ENCODE results near the gene GRB2.

DNA sequence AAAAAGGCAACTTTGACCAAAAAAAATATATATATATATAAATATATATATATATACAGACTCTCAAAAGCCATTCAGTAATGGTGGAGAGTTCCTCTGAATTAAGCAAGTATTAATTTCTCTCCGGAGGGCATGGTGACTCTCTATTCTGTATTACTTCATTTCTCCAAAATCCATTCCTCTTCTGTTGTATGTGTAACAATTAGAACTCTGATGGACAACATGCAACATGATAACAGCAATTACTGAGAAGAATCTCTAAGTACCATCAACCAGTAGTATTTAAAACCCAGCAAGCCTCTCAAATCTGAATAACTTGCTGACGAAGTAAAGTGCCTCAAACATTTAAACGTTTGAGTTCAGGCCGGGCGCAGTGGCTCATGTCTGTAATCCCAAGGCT is 2.3 kb downstream of the GRB2 start:
- TF ChIP-seq, protein P1, sequence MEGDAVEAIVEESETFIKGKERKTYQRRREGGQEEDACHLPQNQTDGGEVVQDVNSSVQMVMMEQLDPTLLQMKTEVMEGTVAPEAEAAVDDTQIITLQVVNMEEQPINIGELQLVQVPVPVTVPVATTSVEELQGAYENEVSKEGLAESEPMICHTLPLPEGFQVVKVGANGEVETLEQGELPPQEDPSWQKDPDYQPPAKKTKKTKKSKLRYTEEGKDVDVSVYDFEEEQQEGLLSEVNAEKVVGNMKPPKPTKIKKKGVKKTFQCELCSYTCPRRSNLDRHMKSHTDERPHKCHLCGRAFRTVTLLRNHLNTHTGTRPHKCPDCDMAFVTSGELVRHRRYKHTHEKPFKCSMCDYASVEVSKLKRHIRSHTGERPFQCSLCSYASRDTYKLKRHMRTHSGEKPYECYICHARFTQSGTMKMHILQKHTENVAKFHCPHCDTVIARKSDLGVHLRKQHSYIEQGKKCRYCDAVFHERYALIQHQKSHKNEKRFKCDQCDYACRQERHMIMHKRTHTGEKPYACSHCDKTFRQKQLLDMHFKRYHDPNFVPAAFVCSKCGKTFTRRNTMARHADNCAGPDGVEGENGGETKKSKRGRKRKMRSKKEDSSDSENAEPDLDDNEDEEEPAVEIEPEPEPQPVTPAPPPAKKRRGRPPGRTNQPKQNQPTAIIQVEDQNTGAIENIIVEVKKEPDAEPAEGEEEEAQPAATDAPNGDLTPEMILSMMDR (IDR thresholded peaks at IDR 0.05): no peak
- TF ChIP-seq POLR2A (IDR thresholded peaks at IDR 0.05): no peak

Data from Peyer's patch (tissue), 4 donors.